HepG2 (cell line): Measurements from ENCODE around the gene GTF2H1. TPM values are rescaled to one million over a fixed set of nuclear protein-coding genes. Genes with fewer than 3 reads are reported as not detected.

Source experiments
- BRD4 ChIP-seq: sonication (generic); formaldehyde crosslinking; IDR thresholded peaks from 2 replicates; pipeline ENCODE4 v1.4.0; 2020; ENCODE audit warnings: missing genetic modification reagents
- CEBPG ChIP-seq: IDR thresholded peaks from 2 replicates; pipeline ENCODE4 v1.6.1; 2016
- EHMT2 ChIP-seq: fragments of 200-600 bp; sonication (generic); IDR thresholded peaks from 2 replicates; pipeline ENCODE4 v1.7.0; 2017; ENCODE audit warnings: antibody characterized with exemption, low read depth, low read length, borderline replicate concordance
- ELF1 ChIP-seq: sonication (generic); formaldehyde crosslinking; IDR thresholded peaks from 2 replicates; pipeline ENCODE4 v1.4.0; 2020; ENCODE audit warnings: missing genetic modification reagents
- GLI4 ChIP-seq: sonication (generic); formaldehyde crosslinking; IDR thresholded peaks from 2 replicates; pipeline ENCODE4 v1.5.1; 2020; ENCODE audit warnings: missing genetic modification reagents, mild to moderate bottlenecking, moderate library complexity, borderline replicate concordance
- KDM1A ChIP-seq: IDR thresholded peaks from 2 replicates; pipeline ENCODE4 v1.6.1; 2016; ENCODE audit warnings: missing compliant biosample characterization
- KLF11 ChIP-seq: IDR thresholded peaks from 2 replicates; pipeline ENCODE4 v1.6.1; 2016; ENCODE audit warnings: missing compliant biosample characterization
- KLF16 ChIP-seq, 2 experiments: sonication (generic) in 1 of 2; formaldehyde crosslinking in 1 of 2; IDR thresholded peaks; 2 replicates each; pipeline versions ENCODE4 v1.6.1 to v1.8.0; 2016 to 2023; ENCODE audit warnings: missing genetic modification reagents in 2 of 2, missing compliant biosample characterization in 1 of 2
- MED13 ChIP-seq: sonication (generic); formaldehyde crosslinking; IDR thresholded peaks from 2 replicates; pipeline ENCODE4 v1.5.0; 2020; ENCODE audit warnings: missing genetic modification reagents
- PAX8 ChIP-seq: sonication (generic); formaldehyde crosslinking; IDR thresholded peaks from 2 replicates; pipeline ENCODE4 v1.8.0; 2022; ENCODE audit warnings: mild to moderate bottlenecking, missing genetic modification reagents, borderline replicate concordance
- PCBP1 ChIP-seq: fragments of 200-400 bp; formaldehyde crosslinking; IDR thresholded peaks from 2 replicates; pipeline ENCODE4 v1.6.1; 2017; ENCODE audit warnings: mild to moderate bottlenecking, low read depth, low read length, borderline replicate concordance
- ZBTB7A ChIP-seq: sonication (generic); formaldehyde crosslinking; IDR thresholded peaks from 2 replicates; pipeline ENCODE4 v1.8.0; 2022; ENCODE audit warnings: mild to moderate bottlenecking, missing genetic modification reagents
- ZFP36L2 ChIP-seq: sonication (generic); formaldehyde crosslinking; IDR thresholded peaks from 2 replicates; pipeline ENCODE4 v1.4.0; 2020; ENCODE audit warnings: missing genetic modification reagents
- ZMAT3 ChIP-seq: sonication (generic); formaldehyde crosslinking; conservative IDR thresholded peaks from 2 replicates; pipeline ENCODE4 v1.7.0; 2021; ENCODE audit warnings: missing genetic modification reagents
- ZNF431 ChIP-seq: sonication (generic); formaldehyde crosslinking; IDR thresholded peaks from 2 replicates; pipeline ENCODE4 v1.9.0; 2022; ENCODE audit warnings: missing genetic modification reagents, low read depth, mild to moderate bottlenecking, borderline replicate concordance
- ZNF446 ChIP-seq: sonication (generic); formaldehyde crosslinking; IDR thresholded peaks from 2 replicates; pipeline ENCODE4 v1.5.0; 2020; ENCODE audit warnings: mild to moderate bottlenecking, missing genetic modification reagents
- ZNF567 ChIP-seq: sonication (generic); formaldehyde crosslinking; IDR thresholded peaks from 2 replicates; pipeline ENCODE4 v1.8.1; 2023; ENCODE audit warnings: mild to moderate bottlenecking, missing genetic modification reagents, borderline replicate concordance
- ZNF678 ChIP-seq: sonication (generic); formaldehyde crosslinking; IDR thresholded peaks from 2 replicates; pipeline ENCODE4 v1.4.0; 2020; ENCODE audit warnings: mild to moderate bottlenecking, missing genetic modification reagents
- ZNF766 ChIP-seq: sonication (generic); formaldehyde crosslinking; IDR thresholded peaks from 2 replicates; pipeline ENCODE4 v1.5.0; 2020; ENCODE audit warnings: missing genetic modification reagents, borderline replicate concordance
- polyA plus RNA-seq, 8 experiments: library from polyadenylated mRNA; depleted of rRNA in 3 of 8; stranded (reverse) in 7 of 8; unstranded in 1 of 8; fragments of >200 nt; fragmentation: Illumina TruSeq in 4 of 8; extraction: Trizol in 4 of 8; gene quantifications; 2 replicates each; pipeline versions ENCODE4 v1.2.1 to v1.2.3, GENCODE V29; 2011 to 2016; ENCODE audit warnings: low read depth in 4 of 8, missing spikeins in 1 of 8, mixed read lengths in 1 of 8; ENCODE audit not compliant: insufficient read depth in 1 of 8
- total RNA-seq, 5 experiments: library from RNA; depleted of rRNA; stranded (reverse); fragments of >200 nt; fragmentation: Illumina TruSeq; extraction: Trizol; gene quantifications; 2 replicates each; pipeline ENCODE4 v1.2.3, GENCODE V29; 2016; ENCODE audit warnings: low read depth in 1 of 5
- TF ChIP-seq, protein P1 (sequence below): sonication (generic); formaldehyde crosslinking; IDR thresholded peaks from 2 replicates; pipeline ENCODE4 v1.5.0; 2020; ENCODE audit warnings: mild to moderate bottlenecking, missing genetic modification reagents, moderate library complexity
- TF ChIP-seq, protein P2 (sequence below), 2 experiments: sonication (generic) in 1 of 2; formaldehyde crosslinking in 1 of 2; IDR thresholded peaks; 2 replicates each; pipeline versions ENCODE4 v1.5.1 to v1.6.1; 2011 to 2020; ENCODE audit warnings: borderline replicate concordance in 1 of 2, low read depth in 1 of 2, low read length in 1 of 2, mild to moderate bottlenecking in 1 of 2, missing genetic modification reagents in 1 of 2, moderate library complexity in 1 of 2
- TF ChIP-seq, protein P3 (sequence below): sonication (generic); formaldehyde crosslinking; IDR thresholded peaks from 2 replicates; pipeline ENCODE4 v1.4.0; 2020; ENCODE audit warnings: mild to moderate bottlenecking, missing genetic modification reagents
- TF ChIP-seq, protein P4 (sequence below): sonication (generic); formaldehyde crosslinking; IDR thresholded peaks from 2 replicates; pipeline ENCODE4 v1.4.0; 2020; ENCODE audit warnings: missing genetic modification reagents

GTF2H1 gene
- total and polyA plus RNA-seq, 2 of the 13 experiments (the other 11 are each of a cell fraction or from before 2014, with no cell fraction given), result 15.7 to 51.4 TPM

DNA sequence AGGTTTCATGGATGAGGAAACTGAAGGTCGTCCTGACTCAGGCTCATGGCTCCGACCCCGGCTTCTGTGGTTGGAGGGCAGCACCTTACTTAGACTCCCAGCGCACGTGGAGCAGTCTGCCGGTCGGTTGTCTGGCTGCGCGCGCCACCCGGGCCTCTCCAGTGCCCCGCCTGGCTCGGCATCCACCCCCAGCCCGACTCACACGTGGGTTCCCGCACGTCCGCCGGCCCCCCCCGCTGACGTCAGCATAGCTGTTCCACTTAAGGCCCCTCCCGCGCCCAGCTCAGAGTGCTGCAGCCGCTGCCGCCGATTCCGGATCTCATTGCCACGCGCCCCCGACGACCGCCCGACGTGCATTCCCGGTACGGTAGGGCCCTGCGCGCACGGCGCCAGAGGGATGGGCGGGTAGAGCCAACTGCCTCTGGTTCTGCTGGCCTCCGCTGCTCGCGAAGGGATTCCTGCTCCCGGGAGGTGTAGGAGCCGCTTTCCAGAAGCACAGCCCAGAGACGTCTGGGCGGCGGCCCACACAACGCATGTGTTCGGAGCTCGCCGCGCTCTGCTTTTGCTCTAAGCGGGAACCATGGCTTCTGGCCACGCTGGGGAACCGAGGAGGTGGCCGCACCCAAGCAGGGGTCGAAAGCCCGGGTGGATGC, 72.0 kb downstream of the GTF2H1 start, which contains the start of gene LDHA (continued):
- TF ChIP-seq, protein P1, sequence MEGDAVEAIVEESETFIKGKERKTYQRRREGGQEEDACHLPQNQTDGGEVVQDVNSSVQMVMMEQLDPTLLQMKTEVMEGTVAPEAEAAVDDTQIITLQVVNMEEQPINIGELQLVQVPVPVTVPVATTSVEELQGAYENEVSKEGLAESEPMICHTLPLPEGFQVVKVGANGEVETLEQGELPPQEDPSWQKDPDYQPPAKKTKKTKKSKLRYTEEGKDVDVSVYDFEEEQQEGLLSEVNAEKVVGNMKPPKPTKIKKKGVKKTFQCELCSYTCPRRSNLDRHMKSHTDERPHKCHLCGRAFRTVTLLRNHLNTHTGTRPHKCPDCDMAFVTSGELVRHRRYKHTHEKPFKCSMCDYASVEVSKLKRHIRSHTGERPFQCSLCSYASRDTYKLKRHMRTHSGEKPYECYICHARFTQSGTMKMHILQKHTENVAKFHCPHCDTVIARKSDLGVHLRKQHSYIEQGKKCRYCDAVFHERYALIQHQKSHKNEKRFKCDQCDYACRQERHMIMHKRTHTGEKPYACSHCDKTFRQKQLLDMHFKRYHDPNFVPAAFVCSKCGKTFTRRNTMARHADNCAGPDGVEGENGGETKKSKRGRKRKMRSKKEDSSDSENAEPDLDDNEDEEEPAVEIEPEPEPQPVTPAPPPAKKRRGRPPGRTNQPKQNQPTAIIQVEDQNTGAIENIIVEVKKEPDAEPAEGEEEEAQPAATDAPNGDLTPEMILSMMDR (CRISPR knock-in tag), result peak; percentile 42
- TF ChIP-seq ZNF446 (peak; percentile 95; the same call in 1 of the 2 replicates), ZNF431 (peak; percentile 94; the same call in 1 of the 2 replicates), ELF1 (CRISPR knock-in tag) (no peak; the same call in none of the 2 replicates), GLI4 (CRISPR knock-in tag) (peak; percentile 91), ZMAT3 (peak; percentile 99), KLF11 (peak; percentile 92), CEBPG (CRISPR knock-in tag) (peak; percentile 9; the same call in 1 of the 2 replicates), KLF16 (CRISPR knock-in tag; IDR thresholded peaks at IDR 0.05) (peak in 1 of 2 experiments; percentile 99; a peak in 2 of 4 replicates), PCBP1 (0 out of 2 replicates have a peak, but pooled peaks have one; percentile 65), EHMT2 (no peak), ZNF678 (CRISPR knock-in tag) (peak; percentile 50; the same call in 1 of the 2 replicates), ZBTB7A (CRISPR knock-in tag) (peak; percentile 60; the same call in 1 of the 2 replicates), ZNF567 (peak; percentile 68), ZFP36L2 (CRISPR knock-in tag) (no peak), ZNF766 (CRISPR knock-in tag) (peak; percentile 98), KDM1A (CRISPR knock-in tag) (no peak), MED13 (CRISPR knock-in tag) (0 out of 2 replicates have a peak, but pooled peaks have one; percentile 23), BRD4 (CRISPR knock-in tag) (peak; percentile 86; the same call in 1 of the 2 replicates), PAX8 (CRISPR knock-in tag) (peak; percentile 32; the same call in 1 of the 2 replicates)
- TF ChIP-seq, protein P2, sequence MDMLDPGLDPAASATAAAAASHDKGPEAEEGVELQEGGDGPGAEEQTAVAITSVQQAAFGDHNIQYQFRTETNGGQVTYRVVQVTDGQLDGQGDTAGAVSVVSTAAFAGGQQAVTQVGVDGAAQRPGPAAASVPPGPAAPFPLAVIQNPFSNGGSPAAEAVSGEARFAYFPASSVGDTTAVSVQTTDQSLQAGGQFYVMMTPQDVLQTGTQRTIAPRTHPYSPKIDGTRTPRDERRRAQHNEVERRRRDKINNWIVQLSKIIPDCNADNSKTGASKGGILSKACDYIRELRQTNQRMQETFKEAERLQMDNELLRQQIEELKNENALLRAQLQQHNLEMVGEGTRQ (IDR thresholded peaks at IDR 0.05; ENCODE audit: low read depth, low read length), result peak; percentile 43; the same call in 1 of the 2 replicates
- TF ChIP-seq, protein P2 (CRISPR knock-in tag; IDR thresholded peaks at IDR 0.05; ENCODE audit: borderline replicate concordance), result peak; percentile 85
- TF ChIP-seq, protein P3, sequence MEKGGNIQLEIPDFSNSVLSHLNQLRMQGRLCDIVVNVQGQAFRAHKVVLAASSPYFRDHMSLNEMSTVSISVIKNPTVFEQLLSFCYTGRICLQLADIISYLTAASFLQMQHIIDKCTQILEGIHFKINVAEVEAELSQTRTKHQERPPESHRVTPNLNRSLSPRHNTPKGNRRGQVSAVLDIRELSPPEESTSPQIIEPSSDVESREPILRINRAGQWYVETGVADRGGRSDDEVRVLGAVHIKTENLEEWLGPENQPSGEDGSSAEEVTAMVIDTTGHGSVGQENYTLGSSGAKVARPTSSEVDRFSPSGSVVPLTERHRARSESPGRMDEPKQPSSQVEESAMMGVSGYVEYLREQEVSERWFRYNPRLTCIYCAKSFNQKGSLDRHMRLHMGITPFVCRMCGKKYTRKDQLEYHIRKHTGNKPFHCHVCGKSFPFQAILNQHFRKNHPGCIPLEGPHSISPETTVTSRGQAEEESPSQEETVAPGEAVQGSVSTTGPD (CRISPR knock-in tag), result peak; percentile 85
- TF ChIP-seq, protein P4, sequence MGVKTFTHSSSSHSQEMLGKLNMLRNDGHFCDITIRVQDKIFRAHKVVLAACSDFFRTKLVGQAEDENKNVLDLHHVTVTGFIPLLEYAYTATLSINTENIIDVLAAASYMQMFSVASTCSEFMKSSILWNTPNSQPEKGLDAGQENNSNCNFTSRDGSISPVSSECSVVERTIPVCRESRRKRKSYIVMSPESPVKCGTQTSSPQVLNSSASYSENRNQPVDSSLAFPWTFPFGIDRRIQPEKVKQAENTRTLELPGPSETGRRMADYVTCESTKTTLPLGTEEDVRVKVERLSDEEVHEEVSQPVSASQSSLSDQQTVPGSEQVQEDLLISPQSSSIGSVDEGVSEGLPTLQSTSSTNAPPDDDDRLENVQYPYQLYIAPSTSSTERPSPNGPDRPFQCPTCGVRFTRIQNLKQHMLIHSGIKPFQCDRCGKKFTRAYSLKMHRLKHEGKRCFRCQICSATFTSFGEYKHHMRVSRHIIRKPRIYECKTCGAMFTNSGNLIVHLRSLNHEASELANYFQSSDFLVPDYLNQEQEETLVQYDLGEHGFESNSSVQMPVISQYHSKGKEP (CRISPR knock-in tag), result peak; percentile 57
